GM12878 (cell line): ENCODE measurements around the gene USP34. TPM values are rescaled to one million over a fixed set of nuclear protein-coding genes. Genes with fewer than 3 reads are reported as not detected.

Experiments
- BRCA1 ChIP-seq: IDR thresholded peaks from 2 replicates; pipeline ENCODE4 v1.6.1; 2011; ENCODE audit warnings: low read depth, low read length, improper control_type of control experiment
- ESRRA ChIP-seq: IDR thresholded peaks from 2 replicates; pipeline ENCODE4 v1.6.1; 2012; ENCODE audit warnings: mild to moderate bottlenecking, low read length, improper control_type of control experiment
- IRF4 ChIP-seq: IDR thresholded peaks from 2 replicates; pipeline ENCODE4 v1.6.1; 2011; ENCODE audit warnings: low read depth, low read length
- NBN ChIP-seq: fragments of 450-650 bp; IDR thresholded peaks from 2 replicates; pipeline ENCODE4 v1.6.1; 2016
- NRF1 ChIP-seq: conservative IDR thresholded peaks from 2 replicates; pipeline ENCODE4 v1.6.1; 2011; ENCODE audit warnings: mild to moderate bottlenecking, low read depth, low read length, improper control_type of control experiment
- RCOR1 ChIP-seq: conservative IDR thresholded peaks from 2 replicates; pipeline ENCODE4 v1.6.1; 2012; ENCODE audit warnings: low read depth, low read length, improper control_type of control experiment
- SUPT20H ChIP-seq: IDR thresholded peaks from 2 replicates; pipeline ENCODE4 v1.6.1; 2011; ENCODE audit warnings: low read depth, mild to moderate bottlenecking, low read length, moderate library complexity, borderline replicate concordance; ENCODE audit not compliant: control insufficient read depth
- TCF12 ChIP-seq: IDR thresholded peaks from 2 replicates; pipeline ENCODE4 v1.6.1; 2011; ENCODE audit warnings: low read depth, mild to moderate bottlenecking, low read length
- TCF3 ChIP-seq: IDR thresholded peaks from 2 replicates; pipeline ENCODE4 v1.6.1; 2012; ENCODE audit warnings: low read depth, mild to moderate bottlenecking, low read length, borderline replicate concordance; ENCODE audit not compliant: insufficient read depth
- TCF7 ChIP-seq: IDR thresholded peaks from 2 replicates; pipeline ENCODE4 v1.6.1; 2014; ENCODE audit warnings: antibody characterized with exemption, borderline replicate concordance
- ZNF274 ChIP-seq: IDR thresholded peaks from one replicate; pipeline ENCODE4 v1.8.0; 2011; ENCODE audit not compliant: insufficient read length, insufficient read depth
- polyA plus RNA-seq, 11 experiments: library from polyadenylated mRNA; depleted of rRNA in 4 of 11; unstranded in 6 of 11; stranded (reverse) in 5 of 11; fragments of >200 nt; fragmentation: Nextera tagmentation in 4 of 11; fragmentation: Illumina TruSeq in 1 of 11; extraction: Ambion mirVana in 4 of 11; extraction: Trizol in 1 of 11; gene quantifications; 1 replicate in 1 of 11; 2 replicates in 10 of 11; pipeline versions ENCODE4 v1.2.1 to v1.2.3, GENCODE V29; 2011 to 2016; ENCODE audit warnings: inconsistent platforms in 2 of 11, missing spikeins in 2 of 11, low read depth in 1 of 11
- total RNA-seq, 4 experiments: library from RNA; depleted of rRNA in 3 of 4; stranded (reverse); fragments of >200 nt in 3 of 4; fragmentation: Illumina TruSeq in 1 of 4; extraction: Trizol in 1 of 4; gene quantifications; 2 replicates each; pipeline versions ENCODE4 v1.2.1 to v1.2.3, GENCODE V29; 2013 to 2021
- TF ChIP-seq, protein P1 (sequence below): fragments of 450-650 bp; IDR thresholded peaks from 2 replicates; pipeline ENCODE4 v1.6.1; 2016; ENCODE audit warnings: mild to moderate bottlenecking, moderate library complexity, borderline replicate concordance
- TF ChIP-seq, protein P2 (sequence below): IDR thresholded peaks from 2 replicates; pipeline ENCODE4 v1.6.1; 2012; ENCODE audit warnings: low read length, inconsistent platforms
- TF ChIP-seq, protein P3 (sequence below): IDR thresholded peaks from 2 replicates; pipeline ENCODE4 v1.6.1; 2011; ENCODE audit warnings: borderline replicate concordance, low read depth, mild to moderate bottlenecking, moderate library complexity, low read length; ENCODE audit not compliant: insufficient read depth, poor library complexity, severe bottlenecking
- TF ChIP-seq, protein P4 (sequence below): fragments of 450-650 bp; IDR thresholded peaks from 2 replicates; pipeline ENCODE4 v1.6.1; 2017; ENCODE audit warnings: mild to moderate bottlenecking, moderate library complexity
- TF ChIP-seq, protein P5 (sequence below): fragments of 450-650 bp; IDR thresholded peaks from 2 replicates; pipeline ENCODE4 v1.6.1; 2017; ENCODE audit warnings: mild to moderate bottlenecking

The USP34 gene
- total and polyA plus RNA-seq, 10 of the 15 experiments (the other 5 are each of a cell fraction or from before 2014, with no cell fraction given) = 26.2 to 106 (median 62.1) TPM

DNA sequence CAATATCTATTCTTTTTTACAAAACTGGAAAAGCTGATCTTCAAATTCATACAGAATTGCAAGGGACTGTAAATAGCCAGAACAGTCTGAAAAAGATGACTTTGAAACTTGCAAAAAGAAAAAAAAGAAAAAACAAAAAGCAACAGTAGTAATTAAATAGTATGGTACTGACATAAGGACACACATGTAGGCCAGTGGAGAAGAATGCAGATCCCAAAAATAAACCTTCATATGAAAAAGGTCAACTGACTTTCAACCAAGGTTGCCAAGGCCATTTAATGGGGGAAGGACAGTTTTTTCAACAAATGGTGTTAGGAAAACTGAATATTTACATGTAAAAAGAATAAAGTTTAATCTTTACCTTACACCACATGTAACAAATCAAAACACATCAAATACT, 111.8 kb downstream of the USP34 start (continued):
- TF ChIP-seq, protein P1, sequence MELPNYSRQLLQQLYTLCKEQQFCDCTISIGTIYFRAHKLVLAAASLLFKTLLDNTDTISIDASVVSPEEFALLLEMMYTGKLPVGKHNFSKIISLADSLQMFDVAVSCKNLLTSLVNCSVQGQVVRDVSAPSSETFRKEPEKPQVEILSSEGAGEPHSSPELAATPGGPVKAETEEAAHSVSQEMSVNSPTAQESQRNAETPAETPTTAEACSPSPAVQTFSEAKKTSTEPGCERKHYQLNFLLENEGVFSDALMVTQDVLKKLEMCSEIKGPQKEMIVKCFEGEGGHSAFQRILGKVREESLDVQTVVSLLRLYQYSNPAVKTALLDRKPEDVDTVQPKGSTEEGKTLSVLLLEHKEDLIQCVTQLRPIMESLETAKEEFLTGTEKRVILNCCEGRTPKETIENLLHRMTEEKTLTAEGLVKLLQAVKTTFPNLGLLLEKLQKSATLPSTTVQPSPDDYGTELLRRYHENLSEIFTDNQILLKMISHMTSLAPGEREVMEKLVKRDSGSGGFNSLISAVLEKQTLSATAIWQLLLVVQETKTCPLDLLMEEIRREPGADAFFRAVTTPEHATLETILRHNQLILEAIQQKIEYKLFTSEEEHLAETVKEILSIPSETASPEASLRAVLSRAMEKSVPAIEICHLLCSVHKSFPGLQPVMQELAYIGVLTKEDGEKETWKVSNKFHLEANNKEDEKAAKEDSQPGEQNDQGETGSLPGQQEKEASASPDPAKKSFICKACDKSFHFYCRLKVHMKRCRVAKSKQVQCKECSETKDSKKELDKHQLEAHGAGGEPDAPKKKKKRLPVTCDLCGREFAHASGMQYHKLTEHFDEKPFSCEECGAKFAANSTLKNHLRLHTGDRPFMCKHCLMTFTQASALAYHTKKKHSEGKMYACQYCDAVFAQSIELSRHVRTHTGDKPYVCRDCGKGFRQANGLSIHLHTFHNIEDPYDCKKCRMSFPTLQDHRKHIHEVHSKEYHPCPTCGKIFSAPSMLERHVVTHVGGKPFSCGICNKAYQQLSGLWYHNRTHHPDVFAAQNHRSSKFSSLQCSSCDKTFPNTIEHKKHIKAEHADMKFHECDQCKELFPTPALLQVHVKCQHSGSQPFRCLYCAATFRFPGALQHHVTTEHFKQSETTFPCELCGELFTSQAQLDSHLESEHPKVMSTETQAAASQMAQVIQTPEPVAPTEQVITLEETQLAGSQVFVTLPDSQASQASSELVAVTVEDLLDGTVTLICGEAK = no peak
- no peak for TF ChIP-seq SUPT20H
- TF ChIP-seq, protein P2, sequence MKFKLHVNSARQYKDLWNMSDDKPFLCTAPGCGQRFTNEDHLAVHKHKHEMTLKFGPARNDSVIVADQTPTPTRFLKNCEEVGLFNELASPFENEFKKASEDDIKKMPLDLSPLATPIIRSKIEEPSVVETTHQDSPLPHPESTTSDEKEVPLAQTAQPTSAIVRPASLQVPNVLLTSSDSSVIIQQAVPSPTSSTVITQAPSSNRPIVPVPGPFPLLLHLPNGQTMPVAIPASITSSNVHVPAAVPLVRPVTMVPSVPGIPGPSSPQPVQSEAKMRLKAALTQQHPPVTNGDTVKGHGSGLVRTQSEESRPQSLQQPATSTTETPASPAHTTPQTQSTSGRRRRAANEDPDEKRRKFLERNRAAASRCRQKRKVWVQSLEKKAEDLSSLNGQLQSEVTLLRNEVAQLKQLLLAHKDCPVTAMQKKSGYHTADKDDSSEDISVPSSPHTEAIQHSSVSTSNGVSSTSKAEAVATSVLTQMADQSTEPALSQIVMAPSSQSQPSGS = no peak
- TF ChIP-seq TCF12 = no peak
- TF ChIP-seq BRCA1 = no peak
- TF ChIP-seq ZNF274 = no peak
- no peak for TF ChIP-seq ESRRA
- TF ChIP-seq, protein P3, sequence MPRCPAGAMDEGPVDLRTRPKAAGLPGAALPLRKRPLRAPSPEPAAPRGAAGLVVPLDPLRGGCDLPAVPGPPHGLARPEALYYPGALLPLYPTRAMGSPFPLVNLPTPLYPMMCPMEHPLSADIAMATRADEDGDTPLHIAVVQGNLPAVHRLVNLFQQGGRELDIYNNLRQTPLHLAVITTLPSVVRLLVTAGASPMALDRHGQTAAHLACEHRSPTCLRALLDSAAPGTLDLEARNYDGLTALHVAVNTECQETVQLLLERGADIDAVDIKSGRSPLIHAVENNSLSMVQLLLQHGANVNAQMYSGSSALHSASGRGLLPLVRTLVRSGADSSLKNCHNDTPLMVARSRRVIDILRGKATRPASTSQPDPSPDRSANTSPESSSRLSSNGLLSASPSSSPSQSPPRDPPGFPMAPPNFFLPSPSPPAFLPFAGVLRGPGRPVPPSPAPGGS = no peak
- no peak for TF ChIP-seq IRF4
- TF ChIP-seq, protein P4, sequence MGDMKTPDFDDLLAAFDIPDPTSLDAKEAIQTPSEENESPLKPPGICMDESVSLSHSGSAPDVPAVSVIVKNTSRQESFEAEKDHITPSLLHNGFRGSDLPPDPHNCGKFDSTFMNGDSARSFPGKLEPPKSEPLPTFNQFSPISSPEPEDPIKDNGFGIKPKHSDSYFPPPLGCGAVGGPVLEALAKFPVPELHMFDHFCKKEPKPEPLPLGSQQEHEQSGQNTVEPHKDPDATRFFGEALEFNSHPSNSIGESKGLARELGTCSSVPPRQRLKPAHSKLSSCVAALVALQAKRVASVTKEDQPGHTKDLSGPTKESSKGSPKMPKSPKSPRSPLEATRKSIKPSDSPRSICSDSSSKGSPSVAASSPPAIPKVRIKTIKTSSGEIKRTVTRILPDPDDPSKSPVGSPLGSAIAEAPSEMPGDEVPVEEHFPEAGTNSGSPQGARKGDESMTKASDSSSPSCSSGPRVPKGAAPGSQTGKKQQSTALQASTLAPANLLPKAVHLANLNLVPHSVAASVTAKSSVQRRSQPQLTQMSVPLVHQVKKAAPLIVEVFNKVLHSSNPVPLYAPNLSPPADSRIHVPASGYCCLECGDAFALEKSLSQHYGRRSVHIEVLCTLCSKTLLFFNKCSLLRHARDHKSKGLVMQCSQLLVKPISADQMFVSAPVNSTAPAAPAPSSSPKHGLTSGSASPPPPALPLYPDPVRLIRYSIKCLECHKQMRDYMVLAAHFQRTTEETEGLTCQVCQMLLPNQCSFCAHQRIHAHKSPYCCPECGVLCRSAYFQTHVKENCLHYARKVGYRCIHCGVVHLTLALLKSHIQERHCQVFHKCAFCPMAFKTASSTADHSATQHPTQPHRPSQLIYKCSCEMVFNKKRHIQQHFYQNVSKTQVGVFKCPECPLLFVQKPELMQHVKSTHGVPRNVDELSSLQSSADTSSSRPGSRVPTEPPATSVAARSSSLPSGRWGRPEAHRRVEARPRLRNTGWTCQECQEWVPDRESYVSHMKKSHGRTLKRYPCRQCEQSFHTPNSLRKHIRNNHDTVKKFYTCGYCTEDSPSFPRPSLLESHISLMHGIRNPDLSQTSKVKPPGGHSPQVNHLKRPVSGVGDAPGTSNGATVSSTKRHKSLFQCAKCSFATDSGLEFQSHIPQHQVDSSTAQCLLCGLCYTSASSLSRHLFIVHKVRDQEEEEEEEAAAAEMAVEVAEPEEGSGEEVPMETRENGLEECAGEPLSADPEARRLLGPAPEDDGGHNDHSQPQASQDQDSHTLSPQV = no peak
- no peak for TF ChIP-seq RCOR1
- no peak for TF ChIP-seq NRF1
- TF ChIP-seq NBN = no peak
- TF ChIP-seq, protein P5, sequence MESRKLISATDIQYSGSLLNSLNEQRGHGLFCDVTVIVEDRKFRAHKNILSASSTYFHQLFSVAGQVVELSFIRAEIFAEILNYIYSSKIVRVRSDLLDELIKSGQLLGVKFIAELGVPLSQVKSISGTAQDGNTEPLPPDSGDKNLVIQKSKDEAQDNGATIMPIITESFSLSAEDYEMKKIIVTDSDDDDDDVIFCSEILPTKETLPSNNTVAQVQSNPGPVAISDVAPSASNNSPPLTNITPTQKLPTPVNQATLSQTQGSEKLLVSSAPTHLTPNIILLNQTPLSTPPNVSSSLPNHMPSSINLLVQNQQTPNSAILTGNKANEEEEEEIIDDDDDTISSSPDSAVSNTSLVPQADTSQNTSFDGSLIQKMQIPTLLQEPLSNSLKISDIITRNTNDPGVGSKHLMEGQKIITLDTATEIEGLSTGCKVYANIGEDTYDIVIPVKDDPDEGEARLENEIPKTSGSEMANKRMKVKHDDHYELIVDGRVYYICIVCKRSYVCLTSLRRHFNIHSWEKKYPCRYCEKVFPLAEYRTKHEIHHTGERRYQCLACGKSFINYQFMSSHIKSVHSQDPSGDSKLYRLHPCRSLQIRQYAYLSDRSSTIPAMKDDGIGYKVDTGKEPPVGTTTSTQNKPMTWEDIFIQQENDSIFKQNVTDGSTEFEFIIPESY = no peak
- no peak for TF ChIP-seq TCF3
- no peak for TF ChIP-seq TCF7
